HL-60 (cell line): ENCODE measurements around the gene MEIOB.

Source experiments
- DNase-seq, 2 experiments: peaks; one replicate each; pipeline ENCODE4 v3.0.0-alpha.2; 2010 to 2020; ENCODE audit warnings: low read depth in 1 of 2, low spot score in 1 of 2
- H3K27ac ChIP-seq: fragments of 250-450 bp; sonication (Bioruptor Pico); replicated peaks from 2 replicates; pipeline ENCODE4 v1.5.1; 2020; ENCODE audit warnings: mild to moderate bottlenecking, moderate library complexity
- H3K27me3 ChIP-seq: fragments of 250-450 bp; sonication (Bioruptor Pico); 2 replicates; pipeline ENCODE4 v1.5.1; 2021; ENCODE audit warnings: mild to moderate bottlenecking, moderate library complexity; ENCODE audit not compliant: insufficient read depth, poor library complexity, severe bottlenecking
- H3K4me3 ChIP-seq: replicated peaks from 2 replicates; pipeline ENCODE4 v1.5.1; 2011; ENCODE audit warnings: mild to moderate bottlenecking, control low read depth, low read length; ENCODE audit not compliant: insufficient read depth
- CTCF ChIP-seq: IDR thresholded peaks from one replicate; pipeline ENCODE4 v1.5.1; 2011; ENCODE audit warnings: low read length, control low read depth, inconsistent platforms; ENCODE audit not compliant: insufficient read depth
- GABPA ChIP-seq: IDR thresholded peaks from 2 replicates; pipeline ENCODE4 v1.6.1; 2012; ENCODE audit warnings: low read depth
- POLR2AphosphoS5 ChIP-seq: IDR thresholded peaks from 2 replicates; pipeline ENCODE4 v1.6.1; 2012; ENCODE audit warnings: low read depth
- REST ChIP-seq: IDR thresholded peaks from 2 replicates; pipeline ENCODE4 v1.6.1; 2012; ENCODE audit warnings: low read depth; ENCODE audit not compliant: insufficient replicate concordance
- SPI1 ChIP-seq: IDR thresholded peaks from 2 replicates; pipeline ENCODE4 v1.6.1; 2012; ENCODE audit warnings: low read depth, mild to moderate bottlenecking, borderline replicate concordance

The MEIOB gene

GRCh38 chr16:1895068-1895467 is 23.1 kb upstream of the MEIOB start:
- H3K27me3 ChIP-seq: peaks cover 2% of the 10 kb centered on the region
- no peak for DNase-seq
- TF ChIP-seq CTCF (no peak), GABPA (no peak), SPI1 (no peak), REST (no peak), POLR2AphosphoS5 (no peak)
- H3K4me3 ChIP-seq: no peak overlapping the region
- H3K27ac ChIP-seq: no peak overlapping the region

- H3K27ac ChIP-seq: no peak overlapping the region
- H3K4me3 ChIP-seq: no peak overlapping the region
- no peak for DNase-seq
- TF ChIP-seq SPI1: no peak
- TF ChIP-seq GABPA: no peak
- TF ChIP-seq POLR2AphosphoS5: no peak
- no peak for TF ChIP-seq CTCF
- TF ChIP-seq REST: no peak
- peaks cover 2% of the 10 kb centered on the region for H3K27me3 ChIP-seq
Measured at GRCh38 chr16:1890708-1891050, 18.7 kb upstream of the MEIOB start.

- H3K27me3 ChIP-seq: peaks cover 2% of the 10 kb centered on the region
- H3K27ac ChIP-seq: no peak overlapping the region
- no peak overlapping the region for H3K4me3 ChIP-seq
- TF ChIP-seq GABPA (no peak), REST (no peak), POLR2AphosphoS5 (no peak), CTCF (no peak), SPI1 (no peak)
- no peak for DNase-seq
Measured at GRCh38 chr16:1890024-1890707, 18.2 kb upstream of the MEIOB start.
